HEK293T (cell line): ENCODE results near the gene APLNR.

Experiments
- ARNT ChIP-seq: fragments of 450-650 bp; IDR thresholded peaks from 2 replicates; pipeline ENCODE4 v1.6.1; 2017; ENCODE audit warnings: mild to moderate bottlenecking
- BHLHE40 ChIP-seq: fragments of 450-650 bp; IDR thresholded peaks from 2 replicates; pipeline ENCODE4 v1.6.1; 2016; ENCODE audit warnings: mild to moderate bottlenecking, moderate library complexity, borderline replicate concordance
- CTBP1 ChIP-seq: fragments of 450-650 bp; IDR thresholded peaks from 2 replicates; pipeline ENCODE4 v1.6.1; 2016; ENCODE audit warnings: borderline replicate concordance
- FOXK2 ChIP-seq: fragments of 450-650 bp; IDR thresholded peaks from 2 replicates; pipeline ENCODE4 v1.6.1; 2016; ENCODE audit warnings: mild to moderate bottlenecking
- FOXM1 ChIP-seq: fragments of 450-650 bp; IDR thresholded peaks from 2 replicates; pipeline ENCODE4 v1.6.1; 2017; ENCODE audit warnings: mild to moderate bottlenecking, borderline replicate concordance
- HDGF ChIP-seq: fragments of 450-650 bp; IDR thresholded peaks from 2 replicates; pipeline ENCODE4 v1.6.1; 2017; ENCODE audit warnings: antibody characterized with exemption, borderline replicate concordance
- L3MBTL2 ChIP-seq: fragments of 450-650 bp; conservative IDR thresholded peaks from 2 replicates; pipeline ENCODE4 v1.6.1; 2016; ENCODE audit warnings: mild to moderate bottlenecking
- NFRKB ChIP-seq: fragments of 450-650 bp; IDR thresholded peaks from 2 replicates; pipeline ENCODE4 v1.6.1; 2016; ENCODE audit warnings: mild to moderate bottlenecking, moderate library complexity
- SP1 ChIP-seq: fragments of 450-650 bp; IDR thresholded peaks from 2 replicates; pipeline ENCODE4 v1.6.1; 2017

GRCh38 chr11:57283231-57283990, 46.4 kb upstream of the APLNR start:
- TF ChIP-seq FOXM1 (no peak), HDGF (no peak), SP1 (no peak), BHLHE40 (no peak), NFRKB (no peak), L3MBTL2 (no peak), FOXK2 (no peak), ARNT (no peak), CTBP1 (no peak)
